Measurements from ENCODE around the gene ASIC2.

DNA sequence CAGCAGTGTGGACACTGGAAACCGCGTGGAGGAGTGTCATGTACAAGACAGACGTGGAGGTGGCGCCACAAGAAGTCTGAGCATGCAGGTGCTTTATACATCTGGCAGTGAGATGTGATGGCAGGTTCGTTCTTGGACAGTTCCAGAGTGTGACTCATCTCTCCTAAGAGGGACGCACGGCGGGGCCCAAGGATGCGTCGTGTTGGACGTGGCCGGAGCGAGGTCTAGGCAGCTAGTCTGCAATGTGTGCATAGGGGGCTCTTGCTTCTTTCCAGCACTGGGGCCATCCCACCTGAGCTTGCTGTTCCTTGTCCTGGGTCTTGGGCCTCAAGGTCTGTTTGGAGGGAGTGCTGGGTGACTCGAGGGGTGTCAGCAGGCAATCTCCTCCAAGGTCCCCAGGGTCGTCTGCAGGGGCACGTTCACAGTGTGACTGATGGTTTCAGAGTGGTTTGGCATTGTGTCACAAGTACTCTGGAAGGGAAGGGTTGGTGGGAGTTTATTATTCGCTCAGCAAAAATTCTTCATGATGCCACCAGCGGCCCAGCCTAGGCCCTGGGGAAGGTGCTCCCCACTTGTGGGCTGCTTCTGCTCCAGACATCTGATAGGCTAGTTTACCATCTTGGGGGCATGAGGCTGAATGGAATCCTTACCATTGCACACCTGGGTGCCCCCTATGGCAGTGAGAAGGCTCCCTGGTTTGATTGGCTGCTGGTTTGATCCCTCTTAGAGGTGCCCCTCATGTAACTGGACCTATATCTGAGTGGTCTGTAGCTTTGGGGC is 279.3 kb downstream of the ASIC2 start:
- TF ChIP-seq CTCF (IDR thresholded peaks at IDR 0.05) (no peak), EZH2 (IDR thresholded peaks at IDR 0.05; ENCODE audit: borderline replicate concordance, insufficient read depth, low read depth, low read length, poor library complexity, severe bottlenecking) (no peak)
